Sigmoid colon (tissue), 7 donors: ENCODE data around the gene ENKUR. TPM values are rescaled to one million over a fixed set of nuclear protein-coding genes. Genes with fewer than 3 reads are reported as not detected.
"Not testable (repeated sequence)": the region's sequence is repeated elsewhere in the genome, so short reads cannot be mapped to it uniquely, and the experiment has no call there.

ENCODE experiments used
- DNase-seq: peaks from one replicate; pipeline ENCODE4 v3.0.0-alpha.2; 2019
- H3K27ac ChIP-seq, 4 donors: fragments of 200-600 bp; sonication (generic); one replicate each; pipeline ENCODE4 v1.5.1; 2016 to 2019; ENCODE audit warnings: mild to moderate bottlenecking in 1 of 4
- H3K27me3 ChIP-seq, 3 donors: fragments of 200-600 bp; sonication (generic); one replicate each; pipeline ENCODE4 v1.5.1; 2019; ENCODE audit warnings: mild to moderate bottlenecking in 1 of 3
- H3K36me3 ChIP-seq, 4 donors: fragments of 200-600 bp; sonication (generic); one replicate each; pipeline ENCODE4 v1.5.1; 2016 to 2019
- H3K4me1 ChIP-seq, 4 donors: fragments of 200-600 bp; sonication (generic); one replicate each; pipeline ENCODE4 v1.5.1; 2017 to 2019
- H3K4me3 ChIP-seq, 4 donors: fragments of 200-600 bp; sonication (generic); one replicate each; pipeline ENCODE4 v1.5.1; 2017 to 2019; ENCODE audit warnings: mild to moderate bottlenecking in 2 of 4, moderate library complexity in 1 of 4
- H3K9me3 ChIP-seq, 4 donors: fragments of 200-600 bp in 3 of 4; sonication (generic) in 3 of 4; one replicate each; pipeline versions ENCODE4 v1.5.1 to v1.6.1; 2013 to 2019
- CTCF ChIP-seq, 4 experiments: fragments of 450-650 bp in 3 of 4; fragments of 200-600 bp in 1 of 4; IDR thresholded peaks; one replicate each; pipeline ENCODE4 v1.5.1; 2016 to 2019; ENCODE audit warnings: antibody characterized with exemption in 4 of 4, mild to moderate bottlenecking in 3 of 4, moderate library complexity in 2 of 4
- EP300 ChIP-seq, 4 donors: sonication (generic); formaldehyde crosslinking; IDR thresholded peaks; one replicate each; pipeline ENCODE4 v1.6.1; 2017; ENCODE audit warnings: antibody characterized with exemption in 4 of 4
- POLR2A ChIP-seq, 2 donors: fragments of 450-650 bp; IDR thresholded peaks; one replicate each; pipeline ENCODE4 v1.6.1; 2016; ENCODE audit warnings: antibody characterized with exemption in 2 of 2, mild to moderate bottlenecking in 2 of 2, moderate library complexity in 2 of 2
- POLR2AphosphoS5 ChIP-seq, 4 donors: sonication (generic); formaldehyde crosslinking; IDR thresholded peaks; one replicate each; pipeline ENCODE4 v1.6.1; 2017; ENCODE audit warnings: antibody characterized with exemption in 4 of 4
- WGBS, 2 donors: extraction: QIAGEN DNeasy Blood & Tissue Kit; methylation state at CpG; one replicate each; pipeline ENCODE4 v1.1.7; 2013; 5-methylcytosine and 5-hydroxymethylcytosine counted together
- intact Hi-C: fragments of 100-400 bp; cut with DNase I; formaldehyde crosslinking; loops from one replicate; pipeline ENCODE4 v1.15.1; 2023
- polyA plus RNA-seq, 3 donors: library from polyadenylated mRNA; stranded (reverse); fragments of 200-250 nt; gene quantifications; one replicate each; pipeline ENCODE4 v1.2.3, GENCODE V29; 2013
- total RNA-seq, 4 donors: library from RNA; depleted of rRNA; stranded (reverse); fragments of >200 nt; gene quantifications; one replicate each; pipeline ENCODE4 v1.1.0, GENCODE V29; 2016
- donor health status: healthy with polysubstance abuse.
- donor health status: Bipolar disorder and iron deficiency.
- donor health status: healthy.

Gene ENKUR
- total and polyA plus RNA-seq, 7 donors: under 0.01 to 0.60 TPM; not detected in 5

- TF ChIP-seq CTCF (IDR thresholded peaks at IDR 0.05) (no peak), POLR2AphosphoS5 (IDR thresholded peaks at IDR 0.05) (no peak)
- no peak overlapping the region for H3K27ac ChIP-seq
- H3K9me3 ChIP-seq: no peaks in the 10 kb centered on the region
- no peaks in the 10 kb centered on the region for H3K4me1 ChIP-seq
- no peak overlapping the region for H3K4me3 ChIP-seq
- H3K27me3 ChIP-seq: no peaks in the 10 kb centered on the region
- no peaks in the 10 kb centered on the region for H3K36me3 ChIP-seq
- 92 to 98% methylated on average over 4 of the region's 4 CpGs for WGBS, 2 donors
- intact Hi-C loops: no loop called here
- DNase-seq: no peak
These were observed 36.3 kb downstream of the ENKUR start for GRCh38 chr10:24979685-24980084.

GRCh38 chr10:24974976-24975375 lies 41.0 kb downstream of the ENKUR start:
- Histone ChIP-seq H3K9me3 (no peaks in the 10 kb centered on the region), H3K36me3 (no peaks in the 10 kb centered on the region), H3K27ac (peak overlapping the region in 2 of 4 donors; percentile 22 to 26), H3K4me3 (no peak overlapping the region), H3K27me3 (no peaks in the 10 kb centered on the region), H3K4me1 (peaks cover 0 to 7% (median 0%) of the 10 kb centered on the region in 4 donors)
- intact Hi-C loops: no loop called here
- TF ChIP-seq POLR2A (IDR thresholded peaks at IDR 0.05) (no peak), EP300 (IDR thresholded peaks at IDR 0.05) (no peak), POLR2AphosphoS5 (IDR thresholded peaks at IDR 0.05) (peak; percentile 28 to 57 (median 47))
- peak; percentile 74 for DNase-seq
- WGBS, 2 donors: 13 to 53% methylated on average over 2 of the region's 2 CpGs

GRCh38 chr10:24973163-24973562 lies 42.8 kb downstream of the ENKUR start:
- no peaks in the 10 kb centered on the region for H3K9me3 ChIP-seq
- no peak overlapping the region for H3K27ac ChIP-seq
- 78 to 85% methylated on average over 5 of the region's 5 CpGs for WGBS, 2 donors
- TF ChIP-seq POLR2A (IDR thresholded peaks at IDR 0.05): no peak
- TF ChIP-seq POLR2AphosphoS5 (IDR thresholded peaks at IDR 0.05): no peak
- no peak for TF ChIP-seq CTCF (IDR thresholded peaks at IDR 0.05)
- no peak for TF ChIP-seq EP300 (IDR thresholded peaks at IDR 0.05)
- H3K27me3 ChIP-seq: no peaks in the 10 kb centered on the region
- intact Hi-C loops: no loop called here
- H3K4me1 ChIP-seq: peaks cover 0 to 9% (median 0%) of the 10 kb centered on the region in 4 donors
- no peaks in the 10 kb centered on the region for H3K36me3 ChIP-seq
- DNase-seq: no peak
- no peak overlapping the region for H3K4me3 ChIP-seq

- Histone ChIP-seq H3K36me3 (no peaks in the 10 kb centered on the region), H3K4me3 (no peak overlapping the region), H3K9me3 (no peaks in the 10 kb centered on the region), H3K4me1 (peaks cover 0 to 9% (median 0%) of the 10 kb centered on the region in 4 donors), H3K27me3 (no peaks in the 10 kb centered on the region), H3K27ac (no peak overlapping the region)
- intact Hi-C loops: no loop called here
- no peak for DNase-seq
- TF ChIP-seq POLR2A (IDR thresholded peaks at IDR 0.05) (no peak), POLR2AphosphoS5 (IDR thresholded peaks at IDR 0.05) (peak in 1 of 4 donors; percentile 8)
These were observed 44.6 kb downstream of the ENKUR start for GRCh38 chr10:24971374-24971773.

GRCh38 chr10:24969841-24970281 lies 46.1 kb downstream of the ENKUR start:
- Histone ChIP-seq H3K9me3 (no peaks in the 10 kb centered on the region), H3K27ac (no peak overlapping the region), H3K36me3 (no peaks in the 10 kb centered on the region), H3K4me3 (no peak overlapping the region), H3K4me1 (peaks cover 0 to 9% (median 0%) of the 10 kb centered on the region in 4 donors), H3K27me3 (no peaks in the 10 kb centered on the region)
- TF ChIP-seq POLR2A (IDR thresholded peaks at IDR 0.05): no peak
- DNase-seq: no peak
- intact Hi-C loops: no loop called here
- WGBS, 2 donors: 58 to 71% methylated on average over 2 of the region's 2 CpGs

GRCh38 chr10:24968951-24969350 lies 47.0 kb downstream of the ENKUR start:
- DNase-seq, H3K27me3 ChIP-seq, H3K4me3 ChIP-seq, H3K36me3 ChIP-seq, H3K4me1 ChIP-seq, H3K9me3 ChIP-seq, intact Hi-C loops, H3K27ac ChIP-seq: not testable (repeated sequence)
- WGBS, 2 donors: 93% methylated on average over 11 of the region's 11 CpGs

GRCh38 chr10:24968349-24968748 lies 47.6 kb downstream of the ENKUR start:
- Histone ChIP-seq H3K4me3 (no peak overlapping the region), H3K4me1 (peaks cover 0 to 9% (median 0%) of the 10 kb centered on the region in 4 donors), H3K36me3 (no peaks in the 10 kb centered on the region), H3K27me3 (no peaks in the 10 kb centered on the region), H3K9me3 (no peaks in the 10 kb centered on the region), H3K27ac (no peak overlapping the region)
- intact Hi-C loops: no loop called here
- TF ChIP-seq POLR2AphosphoS5 (IDR thresholded peaks at IDR 0.05) (no peak), CTCF (IDR thresholded peaks at IDR 0.05) (no peak), EP300 (IDR thresholded peaks at IDR 0.05) (no peak), POLR2A (IDR thresholded peaks at IDR 0.05) (no peak)
- no peak for DNase-seq
- WGBS, 2 donors: 94 to 95% methylated on average over 7 of the region's 7 CpGs
